ENCODE results near the gene ARSB.

The ARSB gene

GRCh38 chr5:79011219-79011836 lies 26.2 kb upstream of the ARSB start:
- POLR2A ChIA-PET: no interaction called here
- WGBS (ENCODE audit: insufficient coverage): no CpG with 5 or more reads among the region's 1 CpG
- Histone ChIP-seq H3K36me3 (ENCODE audit: control insufficient read depth in 4 of 4, insufficient read depth in 4 of 4, low read length in 3 of 4) (no peaks in the 10 kb centered on the region), H3K4me3 (ENCODE audit: control insufficient read depth in 1 of 7, extremely low read depth in 1 of 7, insufficient read depth in 4 of 7, low read depth in 2 of 7, low read length in 6 of 7) (no peak overlapping the region), H3K27me3 (replicated peaks in 2 of 5; ENCODE audit: control insufficient read depth in 4 of 5, insufficient read depth in 5 of 5, low read length in 4 of 5) (no peaks in the 10 kb centered on the region), H3K27ac (ENCODE audit: insufficient read depth in 1 of 2, low read depth in 1 of 2, low read length in 2 of 2, poor library complexity in 1 of 2, severe bottlenecking in 2 of 2) (no peak overlapping the region), H3K4me1 (ENCODE audit: control extremely low read depth in 1 of 4, control insufficient read depth in 4 of 4, insufficient read depth in 4 of 4, low read length in 3 of 4) (no peaks in the 10 kb centered on the region), H3K9me3 (ENCODE audit: control extremely low read depth in 1 of 5, control insufficient read depth in 4 of 5, insufficient read depth in 2 of 5, low read depth in 1 of 5, low read length in 4 of 5) (peaks cover 0 to 12% (median 3%) of the 10 kb centered on the region in 5 experiments)
- DNase-seq: no peak
- CTCF ChIA-PET: interaction anchor here (1.0 to 2.6 kb wide), 6 partner anchors 9 to 145 kb away, joined by 3 to 17 read pairs (median 4); no protein-coding TSS in a partner anchor

GRCh38 chr5:79008362-79008761 lies 23.3 kb upstream of the ARSB start:
- H3K27ac ChIP-seq (ENCODE audit: insufficient read depth in 1 of 2, low read depth in 1 of 2, low read length in 2 of 2, poor library complexity in 1 of 2, severe bottlenecking in 2 of 2): no peak overlapping the region
- H3K9me3 ChIP-seq (ENCODE audit: control extremely low read depth in 1 of 5, control insufficient read depth in 4 of 5, insufficient read depth in 2 of 5, low read depth in 1 of 5, low read length in 4 of 5): peaks cover 0 to 12% (median under 1%) of the 10 kb centered on the region in 5 experiments
- H3K4me3 ChIP-seq (ENCODE audit: control insufficient read depth in 1 of 7, extremely low read depth in 1 of 7, insufficient read depth in 4 of 7, low read depth in 2 of 7, low read length in 6 of 7): no peak overlapping the region
- H3K4me1 ChIP-seq (ENCODE audit: control extremely low read depth in 1 of 4, control insufficient read depth in 4 of 4, insufficient read depth in 4 of 4, low read length in 3 of 4): no peaks in the 10 kb centered on the region
- ChIA-PET CTCF (interaction anchor here (1.7 to 2.6 kb wide), 2 partner anchors 12 to 16 kb away, joined by 8 to 10 read pairs; no protein-coding TSS in a partner anchor), POLR2A (no interaction called here)
- DNase-seq: no peak
- WGBS (ENCODE audit: insufficient coverage): 100% methylated on average over 3 of the region's 3 CpGs
- H3K36me3 ChIP-seq (ENCODE audit: control insufficient read depth in 4 of 4, insufficient read depth in 4 of 4, low read length in 3 of 4): no peaks in the 10 kb centered on the region
- no peaks in the 10 kb centered on the region for H3K27me3 ChIP-seq (replicated peaks in 2 of 5; ENCODE audit: control insufficient read depth in 4 of 5, insufficient read depth in 5 of 5, low read length in 4 of 5)

- 81% methylated on average over 3 of the region's 3 CpGs for WGBS (ENCODE audit: insufficient coverage)
- H3K4me1 ChIP-seq (ENCODE audit: control extremely low read depth in 1 of 4, control insufficient read depth in 4 of 4, insufficient read depth in 4 of 4, low read length in 3 of 4): no peaks in the 10 kb centered on the region
- ChIA-PET CTCF (interaction anchor here (1.7 kb wide), 2 partner anchors 13 to 209 kb away, joined by 4 to 10 read pairs; no protein-coding TSS in a partner anchor), POLR2A (no interaction called here)
- H3K4me3 ChIP-seq (ENCODE audit: control insufficient read depth in 1 of 7, extremely low read depth in 1 of 7, insufficient read depth in 4 of 7, low read depth in 2 of 7, low read length in 6 of 7): no peak overlapping the region
- DNase-seq: no peak
- no peaks in the 10 kb centered on the region for H3K27me3 ChIP-seq (replicated peaks in 2 of 5; ENCODE audit: control insufficient read depth in 4 of 5, insufficient read depth in 5 of 5, low read length in 4 of 5)
- peaks cover 0 to 8% (median 0%) of the 10 kb centered on the region in 5 experiments for H3K9me3 ChIP-seq (ENCODE audit: control extremely low read depth in 1 of 5, control insufficient read depth in 4 of 5, insufficient read depth in 2 of 5, low read depth in 1 of 5, low read length in 4 of 5)
- H3K27ac ChIP-seq (ENCODE audit: insufficient read depth in 1 of 2, low read depth in 1 of 2, low read length in 2 of 2, poor library complexity in 1 of 2, severe bottlenecking in 2 of 2): no peak overlapping the region
- H3K36me3 ChIP-seq (ENCODE audit: control insufficient read depth in 4 of 4, insufficient read depth in 4 of 4, low read length in 3 of 4): no peaks in the 10 kb centered on the region
These were observed 22.8 kb upstream of the ARSB start for GRCh38 chr5:79007872-79008271.

- POLR2A ChIA-PET: no interaction called here
- Histone ChIP-seq H3K9me3 (ENCODE audit: control extremely low read depth in 1 of 5, control insufficient read depth in 4 of 5, insufficient read depth in 2 of 5, low read depth in 1 of 5, low read length in 4 of 5) (no peaks in the 10 kb centered on the region), H3K27me3 (replicated peaks in 2 of 5; ENCODE audit: control insufficient read depth in 4 of 5, insufficient read depth in 5 of 5, low read length in 4 of 5) (no peaks in the 10 kb centered on the region), H3K36me3 (ENCODE audit: control insufficient read depth in 4 of 4, insufficient read depth in 4 of 4, low read length in 3 of 4) (no peaks in the 10 kb centered on the region), H3K27ac (ENCODE audit: insufficient read depth in 1 of 2, low read depth in 1 of 2, low read length in 2 of 2, poor library complexity in 1 of 2, severe bottlenecking in 2 of 2) (no peak overlapping the region), H3K4me1 (ENCODE audit: control extremely low read depth in 1 of 4, control insufficient read depth in 4 of 4, insufficient read depth in 4 of 4, low read length in 3 of 4) (no peaks in the 10 kb centered on the region), H3K4me3 (ENCODE audit: control insufficient read depth in 1 of 7, extremely low read depth in 1 of 7, insufficient read depth in 4 of 7, low read depth in 2 of 7, low read length in 6 of 7) (no peak overlapping the region)
- CTCF ChIA-PET: interaction anchor here (1.7 kb wide), 1 partner anchor 210 kb away, joined by 4 read pairs; no protein-coding TSS in a partner anchor
- WGBS (ENCODE audit: insufficient coverage): 100% methylated on average over 2 of the region's 6 CpGs
- DNase-seq: no peak
These were observed 21.0 kb upstream of the ARSB start for GRCh38 chr5:79005936-79006631.

- Histone ChIP-seq H3K27me3 (replicated peaks in 2 of 5; ENCODE audit: control insufficient read depth in 4 of 5, insufficient read depth in 5 of 5, low read length in 4 of 5) (no peaks in the 10 kb centered on the region), H3K4me1 (ENCODE audit: control extremely low read depth in 1 of 4, control insufficient read depth in 4 of 4, insufficient read depth in 4 of 4, low read length in 3 of 4) (no peaks in the 10 kb centered on the region), H3K36me3 (ENCODE audit: control insufficient read depth in 4 of 4, insufficient read depth in 4 of 4, low read length in 3 of 4) (no peaks in the 10 kb centered on the region), H3K4me3 (ENCODE audit: control insufficient read depth in 1 of 7, extremely low read depth in 1 of 7, insufficient read depth in 4 of 7, low read depth in 2 of 7, low read length in 6 of 7) (no peak overlapping the region), H3K27ac (ENCODE audit: insufficient read depth in 1 of 2, low read depth in 1 of 2, low read length in 2 of 2, poor library complexity in 1 of 2, severe bottlenecking in 2 of 2) (no peak overlapping the region), H3K9me3 (ENCODE audit: control extremely low read depth in 1 of 5, control insufficient read depth in 4 of 5, insufficient read depth in 2 of 5, low read depth in 1 of 5, low read length in 4 of 5) (no peaks in the 10 kb centered on the region)
- WGBS (ENCODE audit: insufficient coverage): 100% methylated on average over 2 of the region's 4 CpGs
- ChIA-PET CTCF (no interaction called here), POLR2A (no interaction called here)
- DNase-seq: no peak
These were observed 20.0 kb upstream of the ARSB start for GRCh38 chr5:79005151-79005550.

- no peaks in the 10 kb centered on the region for H3K9me3 ChIP-seq (ENCODE audit: control extremely low read depth in 1 of 5, control insufficient read depth in 4 of 5, insufficient read depth in 2 of 5, low read depth in 1 of 5, low read length in 4 of 5)
- ChIA-PET CTCF (interaction anchor here (1.4 kb wide), 2 partner anchors 18 to 131 kb away, joined by 4 read pairs; no protein-coding TSS in a partner anchor), POLR2A (no interaction called here)
- DNase-seq: no peak
- no peak overlapping the region for H3K4me3 ChIP-seq (ENCODE audit: control insufficient read depth in 1 of 7, extremely low read depth in 1 of 7, insufficient read depth in 4 of 7, low read depth in 2 of 7, low read length in 6 of 7)
- no peaks in the 10 kb centered on the region for H3K4me1 ChIP-seq (ENCODE audit: control extremely low read depth in 1 of 4, control insufficient read depth in 4 of 4, insufficient read depth in 4 of 4, low read length in 3 of 4)
- H3K27me3 ChIP-seq (replicated peaks in 2 of 5; ENCODE audit: control insufficient read depth in 4 of 5, insufficient read depth in 5 of 5, low read length in 4 of 5): no peaks in the 10 kb centered on the region
- H3K27ac ChIP-seq (ENCODE audit: insufficient read depth in 1 of 2, low read depth in 1 of 2, low read length in 2 of 2, poor library complexity in 1 of 2, severe bottlenecking in 2 of 2): no peak overlapping the region
- H3K36me3 ChIP-seq (ENCODE audit: control insufficient read depth in 4 of 4, insufficient read depth in 4 of 4, low read length in 3 of 4): no peaks in the 10 kb centered on the region
- no CpG with 5 or more reads among the region's 1 CpG for WGBS (ENCODE audit: insufficient coverage)
These were observed 17.3 kb upstream of the ARSB start for GRCh38 chr5:79002374-79002773.

- H3K27me3 ChIP-seq (replicated peaks in 2 of 5; ENCODE audit: control insufficient read depth in 4 of 5, insufficient read depth in 5 of 5, low read length in 4 of 5): peaks cover 0 to 2% (median 0%) of the 10 kb centered on the region in 5 experiments
- no peak overlapping the region for H3K4me3 ChIP-seq (ENCODE audit: control insufficient read depth in 1 of 7, extremely low read depth in 1 of 7, insufficient read depth in 4 of 7, low read depth in 2 of 7, low read length in 6 of 7)
- no peak for DNase-seq
- H3K9me3 ChIP-seq (ENCODE audit: control extremely low read depth in 1 of 5, control insufficient read depth in 4 of 5, insufficient read depth in 2 of 5, low read depth in 1 of 5, low read length in 4 of 5): no peaks in the 10 kb centered on the region
- H3K27ac ChIP-seq (ENCODE audit: insufficient read depth in 1 of 2, low read depth in 1 of 2, low read length in 2 of 2, poor library complexity in 1 of 2, severe bottlenecking in 2 of 2): no peak overlapping the region
- H3K36me3 ChIP-seq (ENCODE audit: control insufficient read depth in 4 of 4, insufficient read depth in 4 of 4, low read length in 3 of 4): no peaks in the 10 kb centered on the region
- H3K4me1 ChIP-seq (ENCODE audit: control extremely low read depth in 1 of 4, control insufficient read depth in 4 of 4, insufficient read depth in 4 of 4, low read length in 3 of 4): no peaks in the 10 kb centered on the region
- CTCF ChIA-PET: interaction anchor here (1.0 to 1.4 kb wide), 2 partner anchors 20 to 132 kb away, joined by 4 read pairs; no protein-coding TSS in a partner anchor
- POLR2A ChIA-PET: no interaction called here
These were observed 16.4 kb upstream of the ARSB start for GRCh38 chr5:79001471-79001870.

Data from common myeloid progenitor, CD34-positive (primary cell).